Measurements from ENCODE around the gene THTPA.

The THTPA gene

GRCh38 chr14:23555882-23556699 is at the start of gene THTPA:
TSS of gene THTPA (plus strand) at chr14:23556271. CDS start at chr14:23556758, 487 bp downstream.
- DNase-seq: peak; percentile 84

GRCh38 chr14:23512156-23512555 is 43.9 kb upstream of the THTPA start:
- DNase-seq: no peak

GRCh38 chr14:23513005-23513817 is 42.9 kb upstream of the THTPA start:
- no peak for DNase-seq

- DNase-seq: no peak
Measured at GRCh38 chr14:23513818-23514643, 42.0 kb upstream of the THTPA start.

- DNase-seq: no peak
Measured at GRCh38 chr14:23514644-23514957, 41.5 kb upstream of the THTPA start.

GRCh38 chr14:23517650-23518326 is 38.3 kb upstream of the THTPA start:
- no peak for DNase-seq

GRCh38 chr14:23518709-23519108 is 37.4 kb upstream of the THTPA start:
- no peak for DNase-seq

GRCh38 chr14:23520899-23521533 is 35.1 kb upstream of the THTPA start:
- no peak for DNase-seq

GRCh38 chr14:23521785-23522640 is 34.1 kb upstream of the THTPA start:
- no peak for DNase-seq

- DNase-seq: no peak
Measured at GRCh38 chr14:23522643-23523198, 33.4 kb upstream of the THTPA start.

GRCh38 chr14:23523229-23524016 is 32.6 kb upstream of the THTPA start:
- no peak for DNase-seq

- no peak for DNase-seq
Measured at GRCh38 chr14:23524954-23525353, 31.1 kb upstream of the THTPA start.

- DNase-seq: no peak
Measured at GRCh38 chr14:23525611-23526010, 30.5 kb upstream of the THTPA start.

GRCh38 chr14:23528555-23528954 is 27.5 kb upstream of the THTPA start:
- DNase-seq: no peak

GRCh38 chr14:23529016-23529415 is 27.1 kb upstream of the THTPA start:
- no peak for DNase-seq

GRCh38 chr14:23530375-23531055 is 25.6 kb upstream of the THTPA start:
- no peak for DNase-seq

- DNase-seq: no peak
Measured at GRCh38 chr14:23531391-23531790, 24.7 kb upstream of the THTPA start.

- no peak for DNase-seq
Measured at GRCh38 chr14:23532658-23533057, 23.4 kb upstream of the THTPA start.

GRCh38 chr14:23533652-23534435 is 22.2 kb upstream of the THTPA start:
- no peak for DNase-seq
